ENCODE measurements around the gene GGTLC2.
"Not testable (repeated sequence)": the region's sequence is repeated elsewhere in the genome, so short reads cannot be mapped to it uniquely, and the experiment has no call there.

- TF ChIP-seq CTCF (conservative IDR thresholded peaks at IDR 0.05; ENCODE audit: low read length); EZH2phosphoT487 (IDR thresholded peaks at IDR 0.05; ENCODE audit: borderline replicate concordance): not testable (repeated sequence)
Measured at GRCh38 chr22:22644314-22644713, at the start of gene GGTLC2.

Measured in Loucy (cell line).